ENCODE results near the gene GYPB. TPM values are rescaled to one million over a fixed set of nuclear protein-coding genes. Genes with fewer than 3 reads are reported as not detected.
"Not testable (repeated sequence)": the region's sequence is repeated elsewhere in the genome, so short reads cannot be mapped to it uniquely, and the experiment has no call there.

The GYPB gene
- total and polyA plus RNA-seq, 2 of the 8 experiments (the other 6 are each of a cell fraction or from before 2014, with no cell fraction given) = not detected

DNA sequence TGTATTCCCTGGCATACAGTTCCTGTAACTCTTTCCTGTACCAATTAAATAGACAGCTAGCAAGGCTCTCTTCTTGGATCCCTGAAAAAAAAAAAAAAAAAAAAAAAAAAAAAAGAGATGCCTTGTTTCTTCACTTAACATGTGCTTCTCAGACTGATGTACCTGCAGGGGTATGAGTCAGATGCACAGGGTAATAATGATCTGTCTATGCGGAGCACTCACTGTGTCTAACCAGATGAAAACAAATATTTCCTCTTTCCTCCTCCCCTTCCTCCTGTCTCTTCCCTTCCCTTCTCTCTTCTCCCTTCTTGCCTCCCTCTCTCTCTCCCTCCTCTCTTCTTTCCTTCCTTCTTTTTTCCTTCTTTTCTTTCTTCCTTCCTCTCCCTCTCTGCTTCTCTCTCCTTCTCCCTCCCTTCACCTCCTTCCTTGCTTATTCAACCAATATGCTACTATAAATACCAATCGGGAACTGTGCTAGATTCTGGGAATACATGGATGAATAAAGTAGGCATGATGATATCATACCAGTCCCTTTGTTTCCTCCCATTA, 3.0 kb downstream of the GYPB start:
- H3K79me1 ChIP-seq (ENCODE audit: low read depth, low read length); H3K9ac ChIP-seq (replicated peaks in 1 of 4; ENCODE audit: extremely low read depth in 1 of 4, low read depth in 3 of 4, low read length in 3 of 4); H3K27me3 ChIP-seq (replicated peaks in 1 of 4; ENCODE audit: control insufficient read depth in 3 of 4, extremely low read depth in 1 of 4, insufficient read depth in 3 of 4, low read length in 3 of 4); H3K27ac ChIP-seq (ENCODE audit: low read depth, low read length); H2BK5ac ChIP-seq (ENCODE audit: low read depth, low read length); H2BK15ac ChIP-seq (ENCODE audit: low read length); H3K23me2 ChIP-seq (ENCODE audit: low read depth, low read length); H2AK5ac ChIP-seq (ENCODE audit: low read depth, low read length); H2BK12ac ChIP-seq (ENCODE audit: low read depth, low read length); FAIRE-seq; H2AFZ ChIP-seq (ENCODE audit: low read length); H3K4me3 ChIP-seq (ENCODE audit: extremely low read depth in 1 of 4, insufficient read depth in 2 of 4, low read depth in 3 of 4, low read length in 4 of 4); H3K36me3 ChIP-seq (ENCODE audit: control insufficient read depth in 2 of 4, insufficient read depth in 4 of 4, low read length in 3 of 4); H3K18ac ChIP-seq (ENCODE audit: extremely low read depth, low read length); H2BK120ac ChIP-seq (replicated peaks; ENCODE audit: low read depth, low read length); H3K9me3 ChIP-seq (ENCODE audit: insufficient read depth in 2 of 2, low read depth in 1 of 2, low read length in 1 of 2); H4K8ac ChIP-seq (ENCODE audit: extremely low read depth, insufficient read depth, low read length); DNase-seq (ENCODE audit: low read depth in 1 of 2, low spot score in 2 of 2); H2BK20ac ChIP-seq (ENCODE audit: low read length); H4K20me1 ChIP-seq (replicated peaks in 1 of 2; ENCODE audit: control insufficient read depth in 1 of 2, insufficient read depth in 2 of 2, low read length in 2 of 2); H3K4me1 ChIP-seq (replicated peaks in 1 of 4; ENCODE audit: control insufficient read depth in 3 of 4, insufficient read depth in 4 of 4, low read length in 3 of 4); H3K56ac ChIP-seq (replicated peaks; ENCODE audit: insufficient read length, low read depth, low read length); H4K91ac ChIP-seq (replicated peaks; ENCODE audit: insufficient read length, low read length); H4K5ac ChIP-seq (ENCODE audit: insufficient read length, low read depth, low read length); CTCF ChIA-PET (ENCODE audit: partially characterized antibody); H3K23ac ChIP-seq (ENCODE audit: insufficient read length); H3K4ac ChIP-seq (replicated peaks; ENCODE audit: insufficient read length, low read depth, low read length); H3K79me2 ChIP-seq (ENCODE audit: control insufficient read depth in 1 of 2, insufficient read depth in 2 of 2, low read length in 2 of 2); H3K14ac ChIP-seq (ENCODE audit: insufficient read length); H3K4me2 ChIP-seq (ENCODE audit: insufficient read depth in 1 of 2, low read depth in 2 of 2, low read length in 2 of 2); POLR2A ChIA-PET (ENCODE audit: partially characterized antibody): not testable (repeated sequence)
- WGBS, 2 experiments (ENCODE audit: extremely low coverage in 1 of 2, insufficient coverage in 1 of 2, insufficient read length in 1 of 2, insufficient replicate concordance in 2 of 2, low coverage in 1 of 2, low lambda C conversion rate in 2 of 2, missing lambda C conversion rate in 1 of 2) = 82% methylated on average over 2 of the region's 2 CpGs; no CpG with 5 or more reads in 1 of the 2 experiments

All from H1 (cell line).